Skin of body (tissue), 2 donors: ENCODE measurements around the gene EXOC4. TPM values are rescaled to one million over a fixed set of nuclear protein-coding genes. Genes with fewer than 3 reads are reported as not detected.
"Not testable (repeated sequence)": the region's sequence is repeated elsewhere in the genome, so short reads cannot be mapped to it uniquely, and the experiment has no call there.

Experiments
- DNase-seq: peaks from one replicate; lab custom pipeline; 2025; lab: John Stamatoyannopoulos, UW
- total RNA-seq: library from RNA; depleted of rRNA; stranded (reverse); fragments of >200 nt; gene quantifications from one replicate; pipeline ENCODE4 v1.2.3, GENCODE V29; 2014

Gene EXOC4
- total RNA-seq, 1 donor from 2014 or later: 96.4 TPM

GRCh38 chr7:133314084-133314483, 61.2 kb downstream of the EXOC4 start:
- no peak for DNase-seq

- no peak for DNase-seq
Measured at GRCh38 chr7:133315332-133316040, 62.6 kb downstream of the EXOC4 start.

- DNase-seq: no peak
Measured at GRCh38 chr7:133319842-133320241, 67.0 kb downstream of the EXOC4 start.

GRCh38 chr7:133320891-133321290, 68.0 kb downstream of the EXOC4 start:
- no peak for DNase-seq

- DNase-seq: not testable (repeated sequence)
Measured at GRCh38 chr7:133321366-133321765, 68.5 kb downstream of the EXOC4 start.

GRCh38 chr7:133326745-133327144, 73.9 kb downstream of the EXOC4 start:
- not testable (repeated sequence) for DNase-seq

- not testable (repeated sequence) for DNase-seq
Measured at GRCh38 chr7:133328021-133328420, 75.1 kb downstream of the EXOC4 start.

GRCh38 chr7:133330085-133330484, 77.2 kb downstream of the EXOC4 start:
- DNase-seq: no peak

- no peak for DNase-seq
Measured at GRCh38 chr7:133331861-133332260, 79.0 kb downstream of the EXOC4 start.

GRCh38 chr7:133339772-133340171, 86.9 kb downstream of the EXOC4 start:
- DNase-seq: no peak

GRCh38 chr7:133344275-133344674, 91.4 kb downstream of the EXOC4 start:
- DNase-seq: no peak

GRCh38 chr7:133345690-133346421, 93.0 kb downstream of the EXOC4 start:
- no peak for DNase-seq

- no peak for DNase-seq
Measured at GRCh38 chr7:133348250-133348649, 95.4 kb downstream of the EXOC4 start.

GRCh38 chr7:133349101-133349500, 96.2 kb downstream of the EXOC4 start:
- DNase-seq: no peak

- no peak for DNase-seq
Measured at GRCh38 chr7:133352430-133352829, 99.6 kb downstream of the EXOC4 start.

- DNase-seq: no peak
Measured at GRCh38 chr7:133353775-133354174, 100.9 kb downstream of the EXOC4 start.

- DNase-seq: no peak
Measured at GRCh38 chr7:133354546-133355324, 101.9 kb downstream of the EXOC4 start.

- DNase-seq: no peak
Measured at GRCh38 chr7:133355325-133355708, 102.4 kb downstream of the EXOC4 start.

GRCh38 chr7:133355822-133356221, 102.9 kb downstream of the EXOC4 start:
- DNase-seq: no peak

- DNase-seq: no peak
Measured at GRCh38 chr7:133358708-133359107, 105.8 kb downstream of the EXOC4 start.

GRCh38 chr7:133359449-133359848, 106.6 kb downstream of the EXOC4 start:
- DNase-seq: no peak

GRCh38 chr7:133360201-133360600, 107.3 kb downstream of the EXOC4 start:
- DNase-seq: no peak
